Non-pigmented ciliary epithelial cell (primary cell): ENCODE measurements around the gene MPP7.

Source experiments
- DNase-seq: peaks from one replicate; pipeline ENCODE4 v3.0.0-alpha.2; 2010; ENCODE audit warnings: low read depth

Gene MPP7

GRCh38 chr10:28305553-28305952, 2.7 kb upstream of the MPP7 start:
- DNase-seq, result no peak

- DNase-seq, result no peak
These were observed 1.2 kb upstream of the MPP7 start for GRCh38 chr10:28304032-28304571.

GRCh38 chr10:28302012-28302637, 739 bp downstream of the MPP7 start:
- DNase-seq, result no peak

GRCh38 chr10:28300027-28300426, 2.8 kb downstream of the MPP7 start:
- DNase-seq, result no peak

GRCh38 chr10:28298951-28299350, 3.9 kb downstream of the MPP7 start:
- DNase-seq, result no peak

- DNase-seq, result no peak
These were observed 6.8 kb downstream of the MPP7 start for GRCh38 chr10:28296023-28296422.

GRCh38 chr10:28295336-28295735, 7.5 kb downstream of the MPP7 start:
- no peak for DNase-seq

- no peak for DNase-seq
These were observed 8.1 kb downstream of the MPP7 start for GRCh38 chr10:28294809-28295208.

- DNase-seq, result no peak
These were observed 8.7 kb downstream of the MPP7 start for GRCh38 chr10:28294169-28294532.

- DNase-seq, result no peak
These were observed 9.4 kb downstream of the MPP7 start for GRCh38 chr10:28293236-28294168.

- peak; percentile 77 for DNase-seq
These were observed 11.0 kb downstream of the MPP7 start for GRCh38 chr10:28291881-28292297.

GRCh38 chr10:28285816-28286215, 17.0 kb downstream of the MPP7 start:
- no peak for DNase-seq

GRCh38 chr10:28284126-28284525, 18.7 kb downstream of the MPP7 start:
- no peak for DNase-seq

GRCh38 chr10:28283251-28283650, 19.6 kb downstream of the MPP7 start:
- no peak for DNase-seq

- DNase-seq, result no peak
These were observed 20.5 kb downstream of the MPP7 start for GRCh38 chr10:28282336-28282735.

- no peak for DNase-seq
These were observed 21.0 kb downstream of the MPP7 start for GRCh38 chr10:28281726-28282315.

- DNase-seq, result no peak
These were observed 22.2 kb downstream of the MPP7 start for GRCh38 chr10:28280652-28281051.

GRCh38 chr10:28279878-28280277, 23.0 kb downstream of the MPP7 start:
- no peak for DNase-seq

GRCh38 chr10:28278842-28279241, 24.0 kb downstream of the MPP7 start:
- no peak for DNase-seq

- no peak for DNase-seq
These were observed 26.5 kb downstream of the MPP7 start for GRCh38 chr10:28276384-28276783.

GRCh38 chr10:28274475-28274874, 28.4 kb downstream of the MPP7 start:
- DNase-seq, result no peak

GRCh38 chr10:28273343-28273742, 29.5 kb downstream of the MPP7 start:
- no peak for DNase-seq
